HEK293T (cell line): ENCODE measurements around the gene INPP5D.

Experiments used
- CTCF ChIA-PET: fragments of 350-600 bp; formaldehyde crosslinking; extraction: SDS; loops from one replicate; lab custom pipeline; 2021; ENCODE audit warnings: antibody characterized with exemption, inconsistent platforms; lab: Yijun Ruan, JAX
- POLR2A ChIA-PET: fragments of 350-600 bp; formaldehyde crosslinking; extraction: SDS; loops from one replicate; lab custom pipeline; 2020; ENCODE audit warnings: antibody characterized with exemption, inconsistent platforms; lab: Yijun Ruan, JAX
- DNase-seq: peaks from one replicate; pipeline ENCODE4 v3.0.0; 2012; ENCODE audit warnings: mixed read lengths; ENCODE audit errors: extremely low spot score
- ARNT ChIP-seq: fragments of 450-650 bp; IDR thresholded peaks from 2 replicates; pipeline ENCODE4 v1.6.1; 2017; ENCODE audit warnings: mild to moderate bottlenecking
- BHLHE40 ChIP-seq: fragments of 450-650 bp; IDR thresholded peaks from 2 replicates; pipeline ENCODE4 v1.6.1; 2016; ENCODE audit warnings: mild to moderate bottlenecking, moderate library complexity, borderline replicate concordance
- CTBP1 ChIP-seq: fragments of 450-650 bp; IDR thresholded peaks from 2 replicates; pipeline ENCODE4 v1.6.1; 2016; ENCODE audit warnings: borderline replicate concordance
- ELF4 ChIP-seq: fragments of 450-650 bp; IDR thresholded peaks from 2 replicates; pipeline ENCODE4 v1.6.1; 2017; ENCODE audit warnings: antibody characterized with exemption
- FOXA1 ChIP-seq: fragments of 450-650 bp; IDR thresholded peaks from 2 replicates; pipeline ENCODE4 v1.6.1; 2016; ENCODE audit warnings: mild to moderate bottlenecking
- FOXK2 ChIP-seq: fragments of 450-650 bp; IDR thresholded peaks from 2 replicates; pipeline ENCODE4 v1.6.1; 2016; ENCODE audit warnings: mild to moderate bottlenecking
- FOXM1 ChIP-seq: fragments of 450-650 bp; IDR thresholded peaks from 2 replicates; pipeline ENCODE4 v1.6.1; 2017; ENCODE audit warnings: mild to moderate bottlenecking, borderline replicate concordance
- HDGF ChIP-seq: fragments of 450-650 bp; IDR thresholded peaks from 2 replicates; pipeline ENCODE4 v1.6.1; 2017; ENCODE audit warnings: antibody characterized with exemption, borderline replicate concordance
- L3MBTL2 ChIP-seq: fragments of 450-650 bp; conservative IDR thresholded peaks from 2 replicates; pipeline ENCODE4 v1.6.1; 2016; ENCODE audit warnings: mild to moderate bottlenecking
- LEF1 ChIP-seq: fragments of 450-650 bp; IDR thresholded peaks from 2 replicates; pipeline ENCODE4 v1.6.1; 2017; ENCODE audit warnings: mild to moderate bottlenecking, borderline replicate concordance
- NFRKB ChIP-seq: fragments of 450-650 bp; IDR thresholded peaks from 2 replicates; pipeline ENCODE4 v1.6.1; 2016; ENCODE audit warnings: mild to moderate bottlenecking, moderate library complexity
- PKNOX1 ChIP-seq: fragments of 450-650 bp; IDR thresholded peaks from 2 replicates; pipeline ENCODE4 v1.6.1; 2016
- SP1 ChIP-seq: fragments of 450-650 bp; IDR thresholded peaks from 2 replicates; pipeline ENCODE4 v1.6.1; 2017
- SUZ12 ChIP-seq: fragments of 450-650 bp; IDR thresholded peaks from 2 replicates; pipeline ENCODE4 v1.6.1; 2016; ENCODE audit warnings: mild to moderate bottlenecking
- TARDBP ChIP-seq: fragments of 450-650 bp; IDR thresholded peaks from 2 replicates; pipeline ENCODE4 v1.6.1; 2016
- ZNF384 ChIP-seq: fragments of 450-650 bp; IDR thresholded peaks from 2 replicates; pipeline ENCODE4 v1.6.1; 2016

The INPP5D gene

GRCh38 chr2:233243348-233243747 is 183.2 kb downstream of the INPP5D start:
- no peak for TF ChIP-seq NFRKB
- no peak for TF ChIP-seq L3MBTL2
- TF ChIP-seq PKNOX1, result no peak
- TF ChIP-seq ARNT, result no peak
- no peak for TF ChIP-seq BHLHE40
- no peak for TF ChIP-seq TARDBP
- TF ChIP-seq SP1, result no peak
- no peak for TF ChIP-seq FOXM1
- no peak for TF ChIP-seq FOXA1
- TF ChIP-seq SUZ12, result no peak
- TF ChIP-seq HDGF, result no peak
- TF ChIP-seq ELF4, result no peak
- TF ChIP-seq ZNF384, result no peak
- no peak for TF ChIP-seq CTBP1
- TF ChIP-seq LEF1, result no peak
- ChIA-PET CTCF (interaction anchor here (0.6 kb wide), 1 partner anchor 467 kb away, joined by 3 read pairs; no protein-coding TSS in a partner anchor), POLR2A (no interaction called here)
- no peak for DNase-seq

- ChIA-PET POLR2A (no interaction called here), CTCF (no interaction called here)
- TF ChIP-seq PKNOX1 (no peak), SUZ12 (no peak), TARDBP (no peak), L3MBTL2 (no peak), ARNT (no peak), HDGF (no peak), SP1 (no peak), CTBP1 (no peak), BHLHE40 (no peak), ZNF384 (no peak), FOXM1 (no peak), ELF4 (no peak), NFRKB (no peak), FOXK2 (no peak), LEF1 (no peak), FOXA1 (no peak)
- DNase-seq, result no peak
Observed at GRCh38 chr2:233244818-233245217, 184.7 kb downstream of the INPP5D start.

- ChIA-PET CTCF (no interaction called here), POLR2A (no interaction called here)
- no peak for TF ChIP-seq LEF1
- TF ChIP-seq TARDBP, result no peak
- DNase-seq, result no peak
Observed at GRCh38 chr2:233245406-233245805, 185.3 kb downstream of the INPP5D start.

- ChIA-PET POLR2A (no interaction called here), CTCF (no interaction called here)
- no peak for DNase-seq
- TF ChIP-seq HDGF (no peak), CTBP1 (no peak)
Observed at GRCh38 chr2:233247116-233247515, 187.0 kb downstream of the INPP5D start.

GRCh38 chr2:233247744-233248143 is 187.6 kb downstream of the INPP5D start:
- DNase-seq, result no peak
- no peak for TF ChIP-seq CTBP1
- TF ChIP-seq PKNOX1, result no peak
- no peak for TF ChIP-seq ELF4
- no peak for TF ChIP-seq FOXA1
- TF ChIP-seq FOXM1, result no peak
- TF ChIP-seq SP1, result no peak
- TF ChIP-seq BHLHE40, result no peak
- TF ChIP-seq L3MBTL2, result no peak
- TF ChIP-seq HDGF, result no peak
- no peak for TF ChIP-seq ARNT
- TF ChIP-seq FOXK2, result no peak
- TF ChIP-seq SUZ12, result no peak
- no peak for TF ChIP-seq LEF1
- CTCF ChIA-PET, result no interaction called here
- POLR2A ChIA-PET, result no interaction called here

- DNase-seq, result no peak
- CTCF ChIA-PET, result no interaction called here
- no peak for TF ChIP-seq FOXM1
- no peak for TF ChIP-seq LEF1
- no peak for TF ChIP-seq L3MBTL2
- no peak for TF ChIP-seq FOXK2
- POLR2A ChIA-PET, result no interaction called here
Observed at GRCh38 chr2:233248999-233249398, 188.9 kb downstream of the INPP5D start.

GRCh38 chr2:233250568-233250967 is 190.4 kb downstream of the INPP5D start:
- TF ChIP-seq CTBP1 (no peak), ZNF384 (no peak)
- no peak for DNase-seq
- POLR2A ChIA-PET, result no interaction called here
- CTCF ChIA-PET, result no interaction called here
